Measurements from ENCODE around the gene GSC2.

- no peak for TF ChIP-seq SUZ12 (IDR thresholded peaks at IDR 0.05; ENCODE audit: extremely low read depth, insufficient read depth, insufficient read length)
- TF ChIP-seq ZNF274 (IDR thresholded peaks at IDR 0.05; ENCODE audit: low read depth, low read length) = no peak
Measured at GRCh38 chr22:19122143-19122751, 27.8 kb downstream of the GSC2 start, which contains the start of gene DGCR2.

Measured in NT2/D1 (cell line).